SK-N-SH (cell line): Measurements from ENCODE around the gene PCSK9.

Experiments
- EP300 ChIP-seq, 2 experiments: IDR thresholded peaks; 2 replicates each; pipeline versions ENCODE4 v1.4.0 to v1.6.1; 2012; ENCODE audit warnings: borderline replicate concordance in 1 of 2, low read depth in 1 of 2, low read length in 1 of 2
- EZH2phosphoT487 ChIP-seq: fragments of 200-600 bp; sonication (generic); IDR thresholded peaks from 2 replicates; pipeline ENCODE4 v1.6.1; 2017; ENCODE audit warnings: low read depth, mixed run types, mild to moderate bottlenecking, antibody characterized with exemption, moderate library complexity, borderline replicate concordance
- FOXM1 ChIP-seq: IDR thresholded peaks from 2 replicates; pipeline ENCODE4 v1.4.0; 2012; ENCODE audit warnings: low read depth, mild to moderate bottlenecking
- JUND ChIP-seq: IDR thresholded peaks from 2 replicates; pipeline ENCODE4 v1.4.0; 2012
- NRF1 ChIP-seq: IDR thresholded peaks from 2 replicates; pipeline ENCODE4 v1.6.1; 2012; ENCODE audit warnings: low read depth, mild to moderate bottlenecking, low read length
- RCOR1 ChIP-seq: fragments of 150-350 bp; IDR thresholded peaks from 2 replicates; pipeline ENCODE4 v1.6.1; 2017; ENCODE audit warnings: antibody characterized with exemption, low read length
- RFX5 ChIP-seq: IDR thresholded peaks from 2 replicates; pipeline ENCODE4 v1.6.1; 2012; ENCODE audit warnings: mild to moderate bottlenecking, improper control_type of control experiment, low read length
- SIN3A ChIP-seq: IDR thresholded peaks from 2 replicates; pipeline ENCODE4 v1.6.1; 2012; ENCODE audit warnings: low read depth, mild to moderate bottlenecking, low read length, moderate library complexity, borderline replicate concordance
- TAF1 ChIP-seq: IDR thresholded peaks from 2 replicates; pipeline ENCODE4 v1.6.1; 2012; ENCODE audit warnings: low read depth, mild to moderate bottlenecking, low read length, moderate library complexity, borderline replicate concordance
- TF ChIP-seq, protein P1 (sequence below): fragments of 150-350 bp; IDR thresholded peaks from 2 replicates; pipeline ENCODE4 v1.6.1; 2017; ENCODE audit warnings: antibody characterized with exemption, low read length, low read depth, borderline replicate concordance
- TF ChIP-seq, protein P2 (sequence below): fragments of 200-600 bp; sonication (generic); IDR thresholded peaks from 2 replicates; pipeline ENCODE4 v1.6.1; 2017; ENCODE audit warnings: antibody characterized with exemption, mild to moderate bottlenecking, moderate library complexity
- TF ChIP-seq, protein P3 (sequence below): IDR thresholded peaks from 2 replicates; pipeline ENCODE4 v1.6.1; 2012; ENCODE audit warnings: mild to moderate bottlenecking, low read depth, low read length, moderate library complexity
- TF ChIP-seq, protein P4 (sequence below): IDR thresholded peaks from 2 replicates; pipeline ENCODE4 v1.4.0; 2012; ENCODE audit warnings: low read depth, borderline replicate concordance
- TF ChIP-seq, protein P5 (sequence below): IDR thresholded peaks from 2 replicates; pipeline ENCODE4 v1.4.0; 2012; ENCODE audit warnings: low read depth

DNA sequence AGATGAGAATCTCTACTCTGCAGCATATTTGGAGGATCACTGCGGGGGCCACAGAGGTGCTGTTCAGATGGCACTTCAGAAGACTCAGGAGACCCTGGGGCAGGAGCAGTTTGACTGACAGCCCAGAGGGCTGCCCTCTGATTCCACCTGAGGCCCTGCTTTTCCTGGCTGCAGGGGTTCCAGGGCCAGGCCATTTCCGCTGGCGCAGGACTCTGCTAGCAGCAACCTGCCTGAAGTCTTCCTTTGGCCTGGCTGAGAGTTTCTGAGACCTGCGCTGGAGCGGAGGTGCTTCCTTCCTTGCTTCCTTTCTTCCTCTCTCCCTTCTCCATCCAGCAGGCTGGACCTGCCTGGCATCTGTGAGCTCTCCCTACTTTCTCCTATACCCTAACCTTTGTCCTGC lies 11.8 kb downstream of the PCSK9 start:
- TF ChIP-seq RFX5 (no peak), FOXM1 (no peak), RCOR1 (no peak), SIN3A (no peak), TAF1 (no peak), EZH2phosphoT487 (no peak), EP300 (IDR thresholded peaks at IDR 0.05; ENCODE audit: borderline replicate concordance in 1 of 2, low read depth in 1 of 2, low read length in 1 of 2) (no peak), JUND (no peak), NRF1 (no peak)
- TF ChIP-seq, protein P1, sequence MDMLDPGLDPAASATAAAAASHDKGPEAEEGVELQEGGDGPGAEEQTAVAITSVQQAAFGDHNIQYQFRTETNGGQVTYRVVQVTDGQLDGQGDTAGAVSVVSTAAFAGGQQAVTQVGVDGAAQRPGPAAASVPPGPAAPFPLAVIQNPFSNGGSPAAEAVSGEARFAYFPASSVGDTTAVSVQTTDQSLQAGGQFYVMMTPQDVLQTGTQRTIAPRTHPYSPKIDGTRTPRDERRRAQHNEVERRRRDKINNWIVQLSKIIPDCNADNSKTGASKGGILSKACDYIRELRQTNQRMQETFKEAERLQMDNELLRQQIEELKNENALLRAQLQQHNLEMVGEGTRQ: no peak
- TF ChIP-seq, protein P2, sequence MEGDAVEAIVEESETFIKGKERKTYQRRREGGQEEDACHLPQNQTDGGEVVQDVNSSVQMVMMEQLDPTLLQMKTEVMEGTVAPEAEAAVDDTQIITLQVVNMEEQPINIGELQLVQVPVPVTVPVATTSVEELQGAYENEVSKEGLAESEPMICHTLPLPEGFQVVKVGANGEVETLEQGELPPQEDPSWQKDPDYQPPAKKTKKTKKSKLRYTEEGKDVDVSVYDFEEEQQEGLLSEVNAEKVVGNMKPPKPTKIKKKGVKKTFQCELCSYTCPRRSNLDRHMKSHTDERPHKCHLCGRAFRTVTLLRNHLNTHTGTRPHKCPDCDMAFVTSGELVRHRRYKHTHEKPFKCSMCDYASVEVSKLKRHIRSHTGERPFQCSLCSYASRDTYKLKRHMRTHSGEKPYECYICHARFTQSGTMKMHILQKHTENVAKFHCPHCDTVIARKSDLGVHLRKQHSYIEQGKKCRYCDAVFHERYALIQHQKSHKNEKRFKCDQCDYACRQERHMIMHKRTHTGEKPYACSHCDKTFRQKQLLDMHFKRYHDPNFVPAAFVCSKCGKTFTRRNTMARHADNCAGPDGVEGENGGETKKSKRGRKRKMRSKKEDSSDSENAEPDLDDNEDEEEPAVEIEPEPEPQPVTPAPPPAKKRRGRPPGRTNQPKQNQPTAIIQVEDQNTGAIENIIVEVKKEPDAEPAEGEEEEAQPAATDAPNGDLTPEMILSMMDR: no peak
- TF ChIP-seq, protein P3, sequence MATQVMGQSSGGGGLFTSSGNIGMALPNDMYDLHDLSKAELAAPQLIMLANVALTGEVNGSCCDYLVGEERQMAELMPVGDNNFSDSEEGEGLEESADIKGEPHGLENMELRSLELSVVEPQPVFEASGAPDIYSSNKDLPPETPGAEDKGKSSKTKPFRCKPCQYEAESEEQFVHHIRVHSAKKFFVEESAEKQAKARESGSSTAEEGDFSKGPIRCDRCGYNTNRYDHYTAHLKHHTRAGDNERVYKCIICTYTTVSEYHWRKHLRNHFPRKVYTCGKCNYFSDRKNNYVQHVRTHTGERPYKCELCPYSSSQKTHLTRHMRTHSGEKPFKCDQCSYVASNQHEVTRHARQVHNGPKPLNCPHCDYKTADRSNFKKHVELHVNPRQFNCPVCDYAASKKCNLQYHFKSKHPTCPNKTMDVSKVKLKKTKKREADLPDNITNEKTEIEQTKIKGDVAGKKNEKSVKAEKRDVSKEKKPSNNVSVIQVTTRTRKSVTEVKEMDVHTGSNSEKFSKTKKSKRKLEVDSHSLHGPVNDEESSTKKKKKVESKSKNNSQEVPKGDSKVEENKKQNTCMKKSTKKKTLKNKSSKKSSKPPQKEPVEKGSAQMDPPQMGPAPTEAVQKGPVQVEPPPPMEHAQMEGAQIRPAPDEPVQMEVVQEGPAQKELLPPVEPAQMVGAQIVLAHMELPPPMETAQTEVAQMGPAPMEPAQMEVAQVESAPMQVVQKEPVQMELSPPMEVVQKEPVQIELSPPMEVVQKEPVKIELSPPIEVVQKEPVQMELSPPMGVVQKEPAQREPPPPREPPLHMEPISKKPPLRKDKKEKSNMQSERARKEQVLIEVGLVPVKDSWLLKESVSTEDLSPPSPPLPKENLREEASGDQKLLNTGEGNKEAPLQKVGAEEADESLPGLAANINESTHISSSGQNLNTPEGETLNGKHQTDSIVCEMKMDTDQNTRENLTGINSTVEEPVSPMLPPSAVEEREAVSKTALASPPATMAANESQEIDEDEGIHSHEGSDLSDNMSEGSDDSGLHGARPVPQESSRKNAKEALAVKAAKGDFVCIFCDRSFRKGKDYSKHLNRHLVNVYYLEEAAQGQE: no peak
- TF ChIP-seq, protein P4, sequence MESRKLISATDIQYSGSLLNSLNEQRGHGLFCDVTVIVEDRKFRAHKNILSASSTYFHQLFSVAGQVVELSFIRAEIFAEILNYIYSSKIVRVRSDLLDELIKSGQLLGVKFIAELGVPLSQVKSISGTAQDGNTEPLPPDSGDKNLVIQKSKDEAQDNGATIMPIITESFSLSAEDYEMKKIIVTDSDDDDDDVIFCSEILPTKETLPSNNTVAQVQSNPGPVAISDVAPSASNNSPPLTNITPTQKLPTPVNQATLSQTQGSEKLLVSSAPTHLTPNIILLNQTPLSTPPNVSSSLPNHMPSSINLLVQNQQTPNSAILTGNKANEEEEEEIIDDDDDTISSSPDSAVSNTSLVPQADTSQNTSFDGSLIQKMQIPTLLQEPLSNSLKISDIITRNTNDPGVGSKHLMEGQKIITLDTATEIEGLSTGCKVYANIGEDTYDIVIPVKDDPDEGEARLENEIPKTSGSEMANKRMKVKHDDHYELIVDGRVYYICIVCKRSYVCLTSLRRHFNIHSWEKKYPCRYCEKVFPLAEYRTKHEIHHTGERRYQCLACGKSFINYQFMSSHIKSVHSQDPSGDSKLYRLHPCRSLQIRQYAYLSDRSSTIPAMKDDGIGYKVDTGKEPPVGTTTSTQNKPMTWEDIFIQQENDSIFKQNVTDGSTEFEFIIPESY: no peak
- TF ChIP-seq, protein P5, sequence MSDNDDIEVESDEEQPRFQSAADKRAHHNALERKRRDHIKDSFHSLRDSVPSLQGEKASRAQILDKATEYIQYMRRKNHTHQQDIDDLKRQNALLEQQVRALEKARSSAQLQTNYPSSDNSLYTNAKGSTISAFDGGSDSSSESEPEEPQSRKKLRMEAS: no peak
